ENCODE data around the gene ITIH3. TPM values are rescaled to one million over a fixed set of nuclear protein-coding genes. Genes with fewer than 3 reads are reported as not detected.

ITIH3 gene
- total and polyA plus RNA-seq, 10 of the 15 experiments (the other 5 are each of a cell fraction or from before 2014, with no cell fraction given): 0.07 to 0.17 (median 0.15) TPM; not detected in 7

- Histone ChIP-seq H4K20me1 (ENCODE audit: control insufficient read depth, insufficient read depth) (no peaks in the 10 kb centered on the region), H2AFZ (ENCODE audit: control insufficient read depth, low read depth, low read length) (no peak overlapping the region), H3K27me3 (replicated peaks in 1 of 2; ENCODE audit: control insufficient read depth in 2 of 2, insufficient read depth in 2 of 2, low read length in 1 of 2) (no peaks in the 10 kb centered on the region), H3K36me3 (ENCODE audit: control insufficient read depth in 2 of 2, insufficient read depth in 2 of 2, low read length in 1 of 2) (peaks cover 10 to 17% of the 10 kb centered on the region in 2 experiments; a peak in 3 of 4 replicates), H3K4me3 (no peak overlapping the region), H3K79me2 (ENCODE audit: control insufficient read depth, insufficient read depth, low read length) (no peaks in the 10 kb centered on the region), H3K4me1 (ENCODE audit: control insufficient read depth, insufficient read depth, low read length) (no peaks in the 10 kb centered on the region; the same call in 1 of the 2 replicates), H3K4me2 (ENCODE audit: control insufficient read depth, insufficient read depth) (no peak overlapping the region), H3K27ac (ENCODE audit: control insufficient read depth, insufficient read depth) (no peak overlapping the region), H3K9me3 (replicated peaks; ENCODE audit: control insufficient read depth, insufficient read depth, low read length) (no peaks in the 10 kb centered on the region), H3K9ac (ENCODE audit: control insufficient read depth, insufficient read depth, low read length) (no peak overlapping the region)
- POLR2A ChIA-PET: no interaction called here
- intact Hi-C loops (cut with micrococcal nuclease; ENCODE audit: unreplicated experiment): no loop called here
- FAIRE-seq (no peak), DNase-seq (ENCODE audit: low read depth, low spot score) (no peak), ATAC-seq (no peak)
- in situ Hi-C loops (cut with MboI): no loop called here
- SMC1A ChIA-PET (ENCODE audit: uncharacterized antibody, unreplicated experiment): interaction anchor here (1.4 to 2.1 kb wide), 3 partner anchors 39 to 132 kb away, joined by 4 to 7 read pairs (median 5); no protein-coding TSS in a partner anchor
- RAD21 ChIA-PET (ENCODE audit: unreplicated experiment): interaction anchor here (0.8 kb wide), 1 partner anchor 81 kb away, joined by 3 read pairs; no protein-coding TSS in a partner anchor
- TF ChIP-seq REST (IDR thresholded peaks at IDR 0.05; ENCODE audit: low read depth, low read length) (peak; percentile 67), KLF5 (IDR thresholded peaks at IDR 0.05; ENCODE audit: partially characterized antibody) (no peak)
- BruUV-seq (replicated peaks): no TSS peak
- 100% methylated on average over 2 of the region's 2 CpGs for WGBS (ENCODE audit: insufficient coverage, insufficient replicate concordance, low lambda C conversion rate, missing lambda C conversion rate)
- CTCF ChIA-PET: interaction anchor here (1.4 to 1.9 kb wide), 3 partner anchors 39 to 256 kb away, joined by 3 to 8 read pairs (median 3); no protein-coding TSS in a partner anchor
Measured at GRCh38 chr3:52854013-52854412, 59.4 kb downstream of the ITIH3 start.

- ChIA-PET POLR2A (no interaction called here), RAD21 (ENCODE audit: unreplicated experiment) (no interaction called here), CTCF (interaction anchor here (0.6 to 2.1 kb wide), 2 partner anchors 8 to 283 kb away, joined by 3 to 5 read pairs; no protein-coding TSS in a partner anchor), SMC1A (ENCODE audit: uncharacterized antibody, unreplicated experiment) (no interaction called here)
- ATAC-seq (no peak), FAIRE-seq (no peak), DNase-seq (ENCODE audit: low read depth, low spot score) (no peak)
- Histone ChIP-seq H2AFZ (ENCODE audit: control insufficient read depth, low read depth, low read length) (no peak overlapping the region), H4K20me1 (ENCODE audit: control insufficient read depth, insufficient read depth) (no peaks in the 10 kb centered on the region), H3K4me1 (ENCODE audit: control insufficient read depth, insufficient read depth, low read length) (no peaks in the 10 kb centered on the region; the same call in 1 of the 2 replicates), H3K27me3 (replicated peaks in 1 of 2; ENCODE audit: control insufficient read depth in 2 of 2, insufficient read depth in 2 of 2, low read length in 1 of 2) (no peaks in the 10 kb centered on the region), H3K4me2 (ENCODE audit: control insufficient read depth, insufficient read depth) (no peak overlapping the region), H3K4me3 (no peak overlapping the region), H3K9me3 (replicated peaks; ENCODE audit: control insufficient read depth, insufficient read depth, low read length) (no peaks in the 10 kb centered on the region), H3K27ac (ENCODE audit: control insufficient read depth, insufficient read depth) (no peak overlapping the region), H3K9ac (ENCODE audit: control insufficient read depth, insufficient read depth, low read length) (no peak overlapping the region), H3K79me2 (ENCODE audit: control insufficient read depth, insufficient read depth, low read length) (no peaks in the 10 kb centered on the region), H3K36me3 (ENCODE audit: control insufficient read depth in 2 of 2, insufficient read depth in 2 of 2, low read length in 1 of 2) (peaks cover 6% of the 10 kb centered on the region in 2 experiments; a peak in 3 of 4 replicates)
- no TSS peak for BruUV-seq (replicated peaks)
- intact Hi-C loops (cut with micrococcal nuclease; ENCODE audit: unreplicated experiment) (no loop called here), in situ Hi-C loops (cut with MboI) (no loop called here)
- 79% methylated on average over 5 of the region's 5 CpGs for WGBS (ENCODE audit: insufficient coverage, insufficient replicate concordance, low lambda C conversion rate, missing lambda C conversion rate)
- no peak for TF ChIP-seq TCF3 (IDR thresholded peaks at IDR 0.05; ENCODE audit: borderline replicate concordance, insufficient read depth, low read depth, low read length)
- TF ChIP-seq PRDM15 (CRISPR knock-in tag; IDR thresholded peaks at IDR 0.05): no peak
- TF ChIP-seq CEBPZ (IDR thresholded peaks at IDR 0.05; ENCODE audit: low read depth, low read length): no peak
Measured at GRCh38 chr3:52856666-52857065, 62.1 kb downstream of the ITIH3 start.
